GM19463 (cell line): ENCODE measurements around the gene COL8A1.

Source experiments
- ATAC-seq: cut with Tn5 transposase; IDR thresholded peaks from one replicate; pipeline ENCODE4 v1.9.1; 2021; ENCODE audit warnings: mild to moderate bottlenecking, moderate library complexity; ENCODE audit not compliant: unreplicated experiment

Gene COL8A1

GRCh38 chr3:99637368-99638111, 854 bp upstream of the COL8A1 start:
- ATAC-seq = no peak

GRCh38 chr3:99639579-99639978, 1.2 kb downstream of the COL8A1 start:
- ATAC-seq = no peak

DNA sequence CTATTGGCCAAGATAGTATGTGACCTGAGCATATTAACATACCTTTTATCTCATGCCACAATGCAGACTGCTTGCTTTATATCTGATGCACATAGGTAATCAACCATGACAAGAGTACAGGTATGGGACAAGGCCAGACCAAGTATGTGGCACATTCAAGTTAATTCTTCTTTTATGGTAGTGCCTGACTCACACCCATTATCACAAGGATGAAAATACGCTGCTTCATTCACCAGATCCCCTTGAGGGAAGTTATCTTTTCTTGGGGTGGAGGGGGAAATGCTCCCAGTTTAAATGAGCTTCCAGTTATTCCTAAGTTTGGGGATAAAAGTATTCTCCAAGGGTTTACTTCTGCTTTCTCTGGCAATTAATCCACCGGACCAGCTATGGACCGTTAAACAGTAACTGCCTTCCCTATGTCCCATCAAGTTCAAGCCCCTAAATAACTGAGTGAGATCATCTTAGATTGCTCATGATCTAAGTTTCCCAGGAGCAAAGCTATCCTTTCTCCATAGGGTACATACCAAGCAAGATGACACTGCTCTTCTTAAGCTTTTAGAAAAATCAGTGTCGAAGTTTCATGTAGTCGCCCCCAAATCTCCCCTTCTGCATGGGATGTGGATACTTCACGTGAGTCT, 1.9 kb downstream of the COL8A1 start:
- ATAC-seq = no peak

DNA sequence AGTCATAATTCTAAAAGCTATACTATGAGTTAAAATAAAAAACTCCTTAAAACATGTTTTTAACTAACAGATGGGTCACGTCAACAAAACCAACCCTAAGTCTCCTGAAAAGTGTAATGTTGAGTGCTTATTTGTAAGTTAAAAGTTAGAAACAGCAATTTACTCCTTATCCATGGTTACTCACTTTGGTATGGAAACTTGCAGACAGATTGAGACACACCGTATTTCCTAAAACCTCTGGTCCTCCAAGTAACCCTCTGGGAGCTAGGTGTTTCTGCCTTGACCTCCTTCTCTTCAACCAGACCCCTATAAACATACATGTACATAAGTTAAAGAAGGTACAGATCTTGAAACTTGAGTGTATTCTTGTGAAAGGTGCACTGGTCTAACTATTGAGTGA, 3.1 kb downstream of the COL8A1 start:
- ATAC-seq = no peak

GRCh38 chr3:99641982-99642381, 3.6 kb downstream of the COL8A1 start:
- no peak for ATAC-seq

GRCh38 chr3:99644017-99644416, 5.6 kb downstream of the COL8A1 start:
- ATAC-seq = no peak

DNA sequence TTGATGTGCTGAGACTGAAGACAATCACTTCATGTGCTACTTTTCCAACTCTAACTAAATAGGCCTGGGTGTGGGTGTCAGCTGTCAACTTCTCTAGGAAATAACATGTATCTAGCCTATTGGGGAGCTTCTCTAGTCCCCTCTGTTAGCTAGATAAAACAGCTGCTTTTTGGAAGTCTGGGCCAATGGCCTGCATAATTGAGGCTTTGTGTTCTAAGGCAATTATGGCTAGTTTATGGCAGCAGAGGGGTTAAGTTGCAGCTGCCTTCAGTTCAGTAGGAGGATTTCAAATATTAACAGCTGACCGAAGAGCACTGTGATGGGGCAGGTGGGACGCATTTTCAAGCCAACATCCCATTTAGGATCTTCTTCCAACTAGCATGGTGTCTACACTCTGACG, 6.4 kb downstream of the COL8A1 start:
- no peak for ATAC-seq

- ATAC-seq = no peak
These were observed 7.1 kb downstream of the COL8A1 start for GRCh38 chr3:99645277-99646106.

GRCh38 chr3:99646107-99646435, 7.7 kb downstream of the COL8A1 start:
- no peak for ATAC-seq

GRCh38 chr3:99647081-99647480, 8.7 kb downstream of the COL8A1 start:
- ATAC-seq = no peak

GRCh38 chr3:99648101-99648500, 9.7 kb downstream of the COL8A1 start:
- peak; percentile 53 for ATAC-seq

GRCh38 chr3:99648516-99648915, 10.1 kb downstream of the COL8A1 start:
- no peak for ATAC-seq

DNA sequence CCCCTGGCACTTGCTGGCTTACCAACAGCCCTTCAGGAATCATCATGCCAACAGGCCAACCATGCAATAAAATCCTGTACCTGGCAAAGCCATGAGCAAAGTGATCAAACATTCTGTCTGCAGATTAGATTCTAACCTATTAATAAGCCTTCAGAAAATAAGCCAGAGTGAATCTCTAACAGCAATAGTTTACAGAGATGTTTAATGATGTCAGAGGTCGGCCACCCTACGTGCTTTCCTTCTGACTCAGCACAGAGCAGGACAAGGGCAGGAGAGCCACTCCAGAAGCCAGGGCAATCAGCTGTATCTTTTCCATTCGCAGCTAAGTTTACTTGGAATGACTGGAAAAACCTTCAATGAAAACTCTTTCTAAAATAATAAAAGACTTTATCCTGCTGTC, 13.1 kb downstream of the COL8A1 start:
- ATAC-seq = no peak

- ATAC-seq = no peak
These were observed 18.2 kb downstream of the COL8A1 start for GRCh38 chr3:99656624-99657023.

- ATAC-seq = no peak
These were observed 19.9 kb downstream of the COL8A1 start for GRCh38 chr3:99658274-99658673.

- ATAC-seq = no peak
These were observed 20.6 kb downstream of the COL8A1 start for GRCh38 chr3:99659032-99659431.

GRCh38 chr3:99659951-99660350, 21.6 kb downstream of the COL8A1 start:
- no peak for ATAC-seq

DNA sequence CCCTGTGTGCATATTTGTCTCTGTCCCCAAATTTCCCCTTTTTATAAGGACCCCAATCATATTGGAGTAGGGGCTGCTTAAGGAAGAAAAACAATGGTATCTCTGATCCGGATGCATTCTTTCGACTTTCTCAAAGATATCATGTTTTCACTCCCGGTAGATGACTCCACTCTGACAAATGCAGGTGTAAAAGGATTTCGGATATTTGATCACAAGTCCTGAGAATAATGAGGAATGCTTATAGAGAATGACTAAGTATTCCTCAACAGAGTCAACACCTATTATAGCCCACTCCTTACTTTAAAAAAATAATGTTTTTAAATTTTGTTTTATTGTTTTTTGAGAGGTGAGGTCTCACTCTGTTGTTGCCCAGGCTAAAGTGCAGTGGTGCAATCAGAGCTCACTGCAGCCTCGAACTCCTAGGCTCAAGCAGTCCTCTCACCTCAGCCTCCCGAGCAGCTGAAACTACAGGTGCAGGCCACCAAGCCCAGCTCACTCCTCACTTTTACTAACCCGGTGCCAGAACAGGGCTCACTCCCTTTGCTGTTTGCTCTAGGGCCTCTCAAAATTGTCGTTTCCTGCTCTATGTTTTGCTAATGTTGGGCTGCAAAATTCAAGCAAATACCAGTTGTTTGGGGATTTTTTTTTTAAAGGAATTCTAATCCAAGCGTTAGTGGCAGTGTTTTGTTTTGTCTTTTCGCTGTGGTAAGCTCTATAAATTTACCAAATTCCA, 24.6 kb downstream of the COL8A1 start:
- ATAC-seq = no peak

- ATAC-seq = no peak
These were observed 25.6 kb downstream of the COL8A1 start for GRCh38 chr3:99663977-99664376.

DNA sequence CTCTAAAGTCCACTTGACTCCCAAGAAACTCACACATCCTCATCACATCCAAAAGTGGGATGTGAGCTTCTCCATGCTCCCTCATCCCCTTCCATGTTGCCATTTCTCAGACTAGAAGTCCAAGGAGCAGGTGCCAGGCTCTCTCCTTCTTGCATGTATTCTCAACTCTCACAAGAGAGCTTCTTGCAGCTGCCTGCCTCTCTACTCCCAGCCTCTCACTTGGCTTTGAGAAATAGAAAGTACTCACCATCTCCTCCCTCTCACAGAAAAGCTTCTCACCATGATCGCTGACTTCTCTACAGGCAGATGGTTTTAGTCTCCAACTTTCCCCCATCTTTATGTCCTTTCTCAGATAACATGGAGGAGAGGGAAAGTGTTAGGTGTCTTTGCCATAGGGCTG, 26.6 kb downstream of the COL8A1 start:
- no peak for ATAC-seq

DNA sequence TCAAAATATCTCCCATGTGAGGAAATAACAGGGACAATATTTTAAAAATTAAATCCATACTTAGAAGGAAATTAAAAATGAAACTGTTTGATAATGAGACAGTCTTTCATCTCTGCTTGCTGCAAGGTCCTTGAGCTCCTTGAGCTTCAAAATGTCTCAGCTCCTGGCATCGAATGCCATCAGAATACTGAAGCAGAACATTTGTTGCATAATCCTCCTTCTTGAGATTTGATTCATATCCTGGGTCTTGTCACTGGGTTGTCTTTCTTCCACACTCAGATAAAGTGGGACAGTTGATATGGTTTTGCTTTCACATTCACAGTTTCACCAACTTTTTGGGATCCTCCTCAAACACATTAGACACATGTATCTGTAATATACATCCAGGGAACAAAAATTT, 27.8 kb downstream of the COL8A1 start:
- no peak for ATAC-seq
